Measurements from ENCODE around the gene EIF4E1B. TPM values are rescaled to one million over a fixed set of nuclear protein-coding genes. Genes with fewer than 3 reads are reported as not detected.
A peak's percentile ranks its signal among the peaks of the same experiment; 100 is the strongest.

The EIF4E1B gene
- total RNA-seq, 2 donors from 2014 or later, result not detected

DNA sequence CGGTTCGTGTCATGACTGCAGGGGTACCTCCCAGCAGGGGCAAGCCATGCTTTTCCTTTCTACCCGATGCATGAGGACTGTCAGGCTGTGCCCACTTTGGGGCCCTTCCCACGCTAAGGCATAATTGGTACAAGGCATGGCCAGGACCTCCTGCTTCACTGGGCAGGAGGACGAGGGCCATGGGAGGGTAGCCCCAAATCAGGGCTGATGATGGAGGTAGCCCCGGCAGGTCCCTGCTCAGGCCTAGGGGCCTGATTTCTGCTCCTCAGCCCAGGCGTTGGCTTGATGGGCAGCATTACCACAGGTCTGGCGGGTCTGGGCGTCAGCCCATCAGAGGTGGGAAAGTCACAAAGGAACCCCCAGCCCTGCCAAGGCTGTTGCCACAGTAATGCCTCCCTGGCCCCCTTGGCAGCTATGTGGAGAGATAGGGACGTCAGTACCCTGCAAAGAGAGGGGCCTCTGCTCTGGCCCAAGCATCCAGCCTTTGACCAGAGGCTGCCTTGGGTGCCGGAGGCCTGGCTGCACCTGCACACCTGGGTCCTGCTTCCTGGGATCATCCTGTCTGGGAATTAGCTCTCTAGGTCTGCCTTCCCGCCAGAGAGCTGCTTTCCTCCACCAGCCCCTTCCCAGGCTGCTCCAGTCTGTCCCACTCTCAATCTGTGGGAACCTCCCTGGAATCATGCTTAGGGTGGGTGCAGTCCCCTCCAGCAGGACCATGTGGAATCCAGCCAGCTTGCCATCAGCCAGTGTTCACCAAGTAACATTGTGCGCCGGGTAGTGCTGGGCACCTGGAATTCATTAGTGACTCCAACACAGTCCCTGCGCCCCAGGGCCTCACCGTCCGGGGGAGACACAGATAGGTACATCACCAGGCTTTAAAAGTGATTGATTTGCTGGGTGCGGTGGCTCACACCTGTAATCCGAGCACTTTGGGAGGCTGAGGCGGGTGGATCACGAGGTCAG lies 32.2 kb downstream of the EIF4E1B start:
- Mint-ChIP-seq H3K27ac (no peak overlapping the region), H3K9me3 (no peaks in the 10 kb centered on the region), H3K36me3 (no peaks in the 10 kb centered on the region)
- no peak for DNase-seq (ENCODE audit: low spot score in 2 of 2)
- no peak for ATAC-seq

DNA sequence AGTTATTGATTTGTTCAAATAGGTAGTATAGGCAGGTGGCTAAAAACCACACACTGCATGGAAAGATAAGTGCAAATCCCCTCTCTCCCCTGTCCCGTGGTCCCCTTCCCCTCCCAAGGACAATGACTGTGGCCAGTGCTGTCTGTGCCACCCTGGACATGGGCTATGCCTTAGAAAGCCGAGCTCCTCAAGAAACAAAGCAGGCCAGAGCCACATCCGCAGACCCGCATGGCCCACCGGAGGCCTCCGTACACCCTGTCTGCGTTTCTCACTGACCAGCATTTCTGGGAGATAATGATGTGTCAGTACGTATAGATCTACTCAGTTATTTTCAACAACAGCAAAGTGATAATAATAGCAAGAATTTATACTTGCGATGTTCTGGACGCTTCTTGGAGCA lies 33.1 kb downstream of the EIF4E1B start:
- H3K36me3 Mint-ChIP-seq, result no peaks in the 10 kb centered on the region
- no peaks in the 10 kb centered on the region for H3K9me3 Mint-ChIP-seq
- ATAC-seq (no peak), DNase-seq (ENCODE audit: low spot score in 2 of 2) (no peak)
- H3K27ac Mint-ChIP-seq, result no peak overlapping the region

DNA sequence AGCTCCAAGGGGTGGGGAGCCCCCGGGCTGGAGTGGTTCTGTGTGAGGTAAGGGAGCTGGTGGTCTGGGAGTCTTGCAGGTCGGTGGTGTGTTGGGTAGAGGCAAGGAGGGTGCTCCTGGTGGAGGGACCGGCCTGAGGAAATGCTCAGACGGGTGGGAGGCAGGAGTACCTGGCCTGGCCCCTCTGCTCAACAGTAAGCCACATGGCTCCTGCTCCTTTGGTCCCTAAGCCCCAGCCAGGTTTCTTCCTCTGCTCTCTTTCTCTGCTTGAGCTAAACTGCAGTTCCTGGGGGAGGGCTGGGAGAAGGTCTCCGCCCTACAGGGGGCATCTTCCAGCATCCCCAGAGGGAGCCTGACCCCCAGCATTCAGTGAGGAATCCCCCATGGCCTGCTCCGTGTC lies 34.0 kb downstream of the EIF4E1B start:
- H3K27ac Mint-ChIP-seq, result no peak overlapping the region
- no peak for ATAC-seq

DNA sequence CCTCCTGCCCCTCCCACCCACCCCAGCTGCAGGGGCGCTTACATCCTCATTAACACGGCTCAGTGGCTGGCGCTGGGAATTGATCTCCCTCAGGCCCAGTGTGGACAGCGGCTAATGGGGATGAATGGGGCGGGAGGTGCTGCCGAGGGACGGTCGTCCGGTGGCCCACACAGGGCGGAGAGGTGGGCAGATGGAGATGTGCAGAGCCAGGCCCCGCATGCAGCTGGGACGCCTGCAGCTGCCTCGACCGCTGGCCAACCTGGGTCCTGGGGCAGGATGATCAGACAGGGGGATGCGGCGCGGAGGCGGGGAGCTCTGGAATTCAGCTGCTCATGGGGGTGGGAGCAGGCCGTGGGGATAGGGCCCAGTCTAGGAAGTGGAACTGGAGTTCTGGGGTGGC lies 34.4 kb downstream of the EIF4E1B start:
- no peaks in the 10 kb centered on the region for H3K9me3 Mint-ChIP-seq
- no peaks in the 10 kb centered on the region for H3K36me3 Mint-ChIP-seq
- DNase-seq (ENCODE audit: low spot score in 2 of 2), result no peak
- no peak overlapping the region for H3K27ac Mint-ChIP-seq
- ATAC-seq, result no peak

More for the DNA sequence above, 34.0 kb downstream of the EIF4E1B start:
- Mint-ChIP-seq H3K36me3 (no peaks in the 10 kb centered on the region), H3K9me3 (no peaks in the 10 kb centered on the region)
- no peak for DNase-seq (ENCODE audit: low spot score in 2 of 2)

DNA sequence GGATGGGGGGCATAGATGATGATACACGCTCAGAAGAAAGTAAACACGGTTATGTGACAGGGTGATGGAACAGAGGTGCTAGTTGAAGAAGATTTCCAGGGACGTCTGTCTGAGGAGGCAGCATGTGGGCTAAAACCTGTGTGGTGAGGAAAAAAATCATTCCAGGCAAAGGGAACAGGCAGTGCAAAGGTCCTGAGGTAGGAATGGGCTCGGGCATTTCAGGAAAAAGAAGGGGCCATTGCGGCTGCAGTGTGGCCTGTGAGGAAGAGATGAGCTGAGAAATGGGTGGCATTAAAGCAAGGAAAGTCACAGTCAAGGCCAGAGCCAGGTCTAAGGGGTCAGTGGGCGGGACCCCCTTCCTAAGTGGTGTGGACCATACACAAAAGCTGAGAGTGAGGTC lies 35.0 kb downstream of the EIF4E1B start:
- H3K9me3 Mint-ChIP-seq, result no peaks in the 10 kb centered on the region
- ATAC-seq, result no peak
- DNase-seq (ENCODE audit: low spot score in 2 of 2), result no peak
- no peak overlapping the region for H3K27ac Mint-ChIP-seq
- H3K36me3 Mint-ChIP-seq, result no peaks in the 10 kb centered on the region

DNA sequence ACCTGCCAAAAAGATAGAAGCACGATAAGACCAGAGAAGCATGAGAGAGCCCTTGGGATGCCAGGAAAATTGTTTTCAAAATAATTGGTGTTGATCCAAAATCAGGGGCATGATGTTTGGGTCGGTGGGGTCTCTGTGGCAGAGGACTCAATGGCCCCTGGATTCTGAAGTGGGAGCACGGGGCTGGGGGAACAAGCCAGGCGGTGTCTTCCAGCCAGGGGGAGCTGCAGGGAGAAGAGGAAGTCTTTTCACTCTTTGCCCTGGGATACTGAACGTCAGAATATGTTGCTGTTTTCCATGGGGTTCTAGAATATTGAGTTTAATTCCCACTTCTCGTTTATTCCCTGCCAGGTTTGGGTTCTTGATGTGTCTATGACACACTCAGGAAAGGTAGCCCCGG lies 37.2 kb downstream of the EIF4E1B start:
- Mint-ChIP-seq H3K9me3 (no peaks in the 10 kb centered on the region), H3K27ac (no peak overlapping the region), H3K36me3 (no peaks in the 10 kb centered on the region)
- DNase-seq (ENCODE audit: low spot score in 2 of 2), result no peak
- no peak for ATAC-seq

DNA sequence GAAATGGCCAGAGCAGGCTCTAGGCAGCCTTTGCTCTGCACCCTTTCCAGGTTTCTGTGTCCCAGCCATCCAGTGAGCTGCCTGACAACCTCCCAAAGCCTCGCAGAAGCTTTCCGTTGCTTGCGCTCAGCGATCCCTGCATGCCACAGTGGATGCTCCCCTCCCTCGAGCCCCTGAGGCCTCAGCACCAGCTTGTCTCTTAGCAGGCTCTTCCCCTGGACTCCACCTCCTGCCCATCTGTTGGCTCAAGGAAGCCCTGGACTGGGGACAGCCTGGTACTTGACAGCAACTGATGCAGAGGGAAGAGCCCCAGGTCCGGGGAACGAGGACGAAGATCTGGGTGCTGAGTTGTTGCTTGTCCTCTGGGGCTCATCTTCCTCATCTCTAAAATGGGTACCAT lies 40.0 kb downstream of the EIF4E1B start:
- no peaks in the 10 kb centered on the region for H3K36me3 Mint-ChIP-seq
- no peak for ATAC-seq
- H3K27ac Mint-ChIP-seq, result no peak overlapping the region
- DNase-seq (ENCODE audit: low spot score in 2 of 2), result no peak
- no peaks in the 10 kb centered on the region for H3K9me3 Mint-ChIP-seq

DNA sequence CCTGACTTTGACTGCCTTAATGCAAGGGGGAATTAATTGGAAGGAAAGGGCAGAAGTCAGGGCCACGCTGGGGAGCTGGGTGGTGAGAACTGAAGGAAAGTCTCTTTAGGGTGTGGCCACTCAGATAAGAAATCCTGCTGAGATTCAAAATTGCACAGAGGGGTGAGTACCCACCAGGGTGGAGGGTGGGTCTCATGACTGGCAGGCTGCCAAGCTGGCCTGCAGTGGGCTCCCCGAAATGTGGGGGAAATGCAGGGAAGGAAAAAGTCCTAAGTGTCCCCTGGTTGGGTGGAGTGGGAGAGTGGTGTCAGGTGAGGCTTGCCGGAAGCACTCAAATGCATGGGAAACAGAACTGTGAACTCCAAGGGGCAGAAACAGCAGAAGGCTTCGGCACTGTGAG lies 40.9 kb downstream of the EIF4E1B start:
- peak overlapping the region in 1 of 2 donors; percentile 17 for H3K27ac Mint-ChIP-seq
- ATAC-seq (no peak), DNase-seq (ENCODE audit: low spot score in 2 of 2) (no peak)
- H3K36me3 Mint-ChIP-seq, result no peaks in the 10 kb centered on the region
- no peaks in the 10 kb centered on the region for H3K9me3 Mint-ChIP-seq

DNA sequence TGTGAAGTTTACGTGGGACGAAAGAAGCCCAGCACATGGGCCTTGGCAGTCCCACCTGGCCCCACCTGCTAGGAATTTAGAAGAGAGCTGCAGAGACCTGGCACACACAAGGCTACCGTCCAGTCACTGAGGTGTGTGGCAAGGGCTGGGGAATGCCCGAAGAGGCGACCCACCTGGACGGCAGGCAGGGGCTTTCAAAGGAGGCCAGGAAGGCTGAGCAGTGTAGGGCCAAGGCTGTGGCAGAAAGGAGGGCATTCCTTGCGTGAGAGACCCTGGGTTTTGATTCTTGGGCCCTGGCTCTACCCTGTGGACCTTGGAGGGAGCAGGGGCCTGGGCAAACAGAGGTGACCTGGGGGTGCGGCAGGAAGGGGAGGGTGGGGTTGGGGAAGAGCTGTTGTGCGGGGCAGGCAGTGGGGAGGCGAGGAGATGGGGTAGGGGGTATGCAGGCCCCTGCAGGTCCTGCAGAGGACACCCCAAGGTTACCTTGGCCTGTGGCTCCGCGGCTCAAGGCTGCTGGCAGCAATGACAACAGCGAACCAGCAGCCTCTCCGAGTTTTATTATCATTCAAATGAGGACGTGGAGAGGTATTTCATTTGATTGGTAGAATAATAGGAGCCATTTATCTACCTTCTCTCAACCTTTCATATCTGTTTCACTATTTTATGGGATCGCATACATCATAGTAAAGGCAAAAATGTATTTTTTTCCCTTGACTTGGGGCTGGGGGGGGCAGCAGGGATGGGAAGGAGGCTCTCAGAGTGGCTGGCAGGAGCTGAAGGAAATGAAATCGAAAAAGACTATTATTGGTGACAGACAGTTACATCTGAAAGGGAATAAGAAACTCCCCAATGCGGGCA lies 41.6 kb downstream of the EIF4E1B start:
- no peak for DNase-seq (ENCODE audit: low spot score in 2 of 2)
- no peak for ATAC-seq
- H3K9me3 Mint-ChIP-seq, result no peaks in the 10 kb centered on the region
- no peak overlapping the region for H3K27ac Mint-ChIP-seq
- H3K36me3 Mint-ChIP-seq, result no peaks in the 10 kb centered on the region

DNA sequence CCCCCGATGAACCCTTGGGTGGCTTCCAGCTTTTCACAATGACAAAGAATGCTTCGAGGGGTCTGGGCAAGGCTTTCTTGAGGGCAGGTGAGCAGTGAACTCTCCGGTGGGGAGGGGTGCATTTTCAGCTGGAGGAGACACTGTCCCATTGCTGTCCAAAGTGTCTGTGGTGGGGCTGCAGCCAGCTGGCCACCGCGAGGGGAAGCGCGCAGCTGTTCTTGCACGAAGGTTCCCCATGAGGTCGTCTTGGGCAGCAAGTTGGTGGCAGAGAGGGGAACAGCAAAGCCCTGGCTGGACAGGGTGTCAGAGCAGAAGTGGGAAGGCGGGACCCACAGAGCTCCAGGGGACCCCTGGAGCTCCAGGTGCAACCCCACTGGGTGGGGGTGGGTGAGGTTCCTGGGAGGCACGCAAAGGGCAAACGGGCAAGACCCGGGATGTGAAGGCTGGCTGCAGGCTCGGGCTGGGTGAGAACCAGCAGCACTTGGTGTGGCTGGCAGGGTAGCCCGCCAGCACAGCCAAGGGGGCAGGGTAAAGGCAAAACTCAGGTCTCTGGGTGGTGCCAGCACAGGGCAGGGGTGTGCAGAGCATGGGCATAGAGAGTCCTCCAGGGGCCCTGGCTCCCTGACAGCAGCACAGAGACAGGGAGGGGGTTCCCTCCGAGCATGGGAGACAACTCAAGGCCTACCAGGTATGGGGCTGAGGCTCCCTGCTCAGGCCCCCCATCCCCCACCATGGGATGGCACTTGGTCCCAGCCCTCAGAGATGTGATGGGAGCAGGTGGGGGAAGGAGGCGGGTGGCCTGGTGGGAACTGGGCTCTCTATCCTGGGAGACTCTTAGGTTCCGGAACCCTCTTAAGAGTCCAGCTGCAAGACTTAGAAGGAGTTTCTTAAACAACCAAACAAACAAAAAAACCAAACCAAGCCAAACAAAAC lies 43.4 kb downstream of the EIF4E1B start:
- no peak for DNase-seq (ENCODE audit: low spot score in 2 of 2)
- H3K9me3 Mint-ChIP-seq, result no peaks in the 10 kb centered on the region

DNA sequence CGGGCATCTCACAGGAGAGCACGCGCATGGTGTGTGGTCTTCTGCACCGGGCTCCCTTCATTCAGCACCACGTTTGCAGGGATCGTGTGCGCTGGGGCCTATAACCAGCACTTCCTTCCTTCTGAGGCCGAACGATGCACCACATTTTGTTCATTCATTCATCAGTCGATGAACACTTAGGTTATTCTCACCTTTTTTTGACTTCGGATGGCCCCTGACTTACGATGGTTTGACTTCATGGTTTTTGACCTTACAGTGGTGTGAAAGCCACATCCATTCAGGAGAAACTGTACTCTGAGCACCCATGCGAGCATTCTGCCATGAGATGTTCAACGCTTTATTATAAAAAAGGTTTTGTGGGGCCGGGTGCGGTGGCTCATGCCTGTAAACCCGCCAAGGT lies 44.3 kb downstream of the EIF4E1B start:
- Mint-ChIP-seq H3K27ac (no peak overlapping the region), H3K9me3 (no peaks in the 10 kb centered on the region), H3K36me3 (no peaks in the 10 kb centered on the region)
- no peak for DNase-seq (ENCODE audit: low spot score in 2 of 2)
- no peak for ATAC-seq

More for the DNA sequence above, 43.4 kb downstream of the EIF4E1B start:
- Mint-ChIP-seq H3K27ac (peak overlapping the region in 1 of 2 donors; percentile 68), H3K36me3 (no peaks in the 10 kb centered on the region)
- ATAC-seq, result no peak

DNA sequence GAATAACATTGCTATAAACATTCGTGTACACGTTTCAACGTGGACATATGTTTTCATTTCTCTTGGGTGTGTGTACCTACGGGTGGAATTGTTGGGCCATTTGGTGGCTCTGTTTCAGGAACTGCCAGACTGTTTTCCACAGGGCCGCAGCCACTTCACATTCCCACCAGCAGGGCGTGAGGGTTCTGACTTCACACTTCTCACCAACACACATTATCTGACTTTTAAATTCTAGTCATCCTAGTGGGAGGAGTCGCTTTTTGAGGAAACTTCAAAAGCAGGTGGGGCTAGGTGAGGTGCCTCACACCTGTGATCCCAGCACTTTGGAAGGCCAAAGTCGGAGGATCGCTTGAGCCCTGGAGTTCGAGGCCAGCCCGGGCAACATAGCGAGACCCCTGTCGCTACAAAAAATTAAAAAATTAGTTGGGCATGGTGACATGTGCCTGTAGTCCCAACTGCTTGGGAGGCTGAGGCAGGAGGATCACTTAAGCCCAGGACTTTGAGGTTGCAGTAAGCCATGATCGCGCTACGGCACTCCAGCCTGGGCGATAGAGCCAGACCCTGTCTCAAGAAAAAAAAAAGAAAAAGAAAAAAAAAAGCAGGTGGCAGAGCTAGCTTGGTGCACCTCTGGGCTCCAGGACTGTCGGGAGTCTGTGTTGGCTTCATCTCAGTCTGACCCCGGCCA lies 45.3 kb downstream of the EIF4E1B start:
- Mint-ChIP-seq H3K9me3 (no peaks in the 10 kb centered on the region), H3K36me3 (no peaks in the 10 kb centered on the region), H3K27ac (no peak overlapping the region)
- DNase-seq (ENCODE audit: low spot score in 2 of 2), result no peak
- ATAC-seq, result no peak

DNA sequence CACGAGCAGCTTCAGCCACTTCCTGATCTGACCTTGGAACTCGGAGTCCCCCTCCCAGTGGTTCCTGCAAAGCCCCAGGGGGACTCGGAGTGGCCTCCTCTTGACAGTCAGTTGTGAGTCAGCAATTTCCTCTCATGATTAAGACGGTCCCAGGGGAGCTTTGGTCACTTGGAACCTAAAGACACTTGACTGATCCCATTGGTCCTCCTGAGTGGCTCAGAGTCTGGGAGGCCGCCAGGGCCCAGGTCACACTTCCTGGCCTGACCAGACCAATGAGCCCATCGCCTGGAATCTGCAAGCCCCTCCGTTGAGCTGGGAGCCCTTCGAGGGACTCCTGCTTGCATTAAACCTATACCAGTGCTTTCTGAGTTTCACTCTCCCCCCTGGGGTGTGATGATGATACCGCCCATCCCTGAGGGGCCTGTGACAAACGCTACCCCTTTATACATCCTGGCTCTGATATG lies 45.9 kb downstream of the EIF4E1B start:
- Mint-ChIP-seq H3K27ac (no peak overlapping the region), H3K36me3 (no peaks in the 10 kb centered on the region), H3K9me3 (no peaks in the 10 kb centered on the region)
- DNase-seq (ENCODE audit: low spot score in 2 of 2) (no peak), ATAC-seq (no peak)

DNA sequence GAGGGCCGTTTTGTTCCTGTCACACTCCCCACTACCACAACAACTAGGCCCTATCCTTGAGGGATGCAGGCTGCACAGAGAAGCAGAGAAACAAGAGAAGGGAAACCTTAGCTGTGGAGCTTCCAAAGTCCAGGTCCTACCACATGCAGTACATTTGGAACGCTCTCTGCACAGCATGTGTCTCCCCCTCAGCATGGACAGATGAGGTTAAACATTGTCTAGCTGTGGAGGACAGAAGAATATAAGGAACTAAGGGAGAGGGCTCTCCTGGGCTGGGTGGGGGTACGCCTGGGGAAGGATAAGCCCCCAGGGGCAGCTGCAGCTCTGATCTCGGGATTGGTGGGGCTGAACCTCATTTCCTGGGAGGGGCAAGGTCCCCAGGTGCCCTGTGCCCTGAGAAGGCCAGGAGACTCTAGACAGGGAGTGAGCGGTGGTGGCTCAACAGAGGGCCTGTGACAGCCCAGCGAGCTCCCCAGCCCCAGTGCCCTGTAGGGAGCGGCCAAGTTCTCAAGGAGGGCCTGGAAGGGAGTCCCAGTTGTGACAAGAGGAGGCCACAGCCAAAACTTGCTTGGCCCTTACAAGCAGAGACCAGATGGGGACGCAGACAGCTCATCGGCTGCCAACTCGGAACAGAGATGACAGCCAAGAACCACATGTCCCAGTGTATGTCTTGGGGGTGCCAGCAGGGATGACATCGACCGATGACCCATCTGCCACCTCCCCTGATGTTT lies 46.9 kb downstream of the EIF4E1B start:
- Mint-ChIP-seq H3K36me3 (no peaks in the 10 kb centered on the region), H3K9me3 (no peaks in the 10 kb centered on the region), H3K27ac (peak overlapping the region in 1 of 2 donors; percentile 7)
- ATAC-seq (no peak), DNase-seq (ENCODE audit: low spot score in 2 of 2) (no peak)

DNA sequence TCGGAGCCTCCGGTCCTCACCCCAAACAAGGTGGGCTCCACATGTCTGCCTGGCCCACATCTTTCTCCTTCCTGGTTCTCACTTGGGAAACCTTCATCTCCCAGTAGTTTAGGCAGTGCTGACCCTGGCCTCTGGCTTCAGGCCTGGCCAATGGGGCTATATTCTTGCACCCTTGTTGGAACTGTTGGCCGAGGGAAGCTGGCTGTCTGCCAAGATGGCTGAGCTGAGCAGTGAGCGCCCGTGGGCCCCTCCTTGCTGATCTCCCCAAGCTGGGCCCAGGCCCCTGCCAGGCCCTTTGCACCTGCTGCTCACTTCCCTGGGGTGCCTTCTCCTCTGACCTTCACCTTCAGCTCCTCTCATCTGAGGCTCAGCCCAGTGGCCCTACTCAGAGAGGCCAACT lies 48.1 kb downstream of the EIF4E1B start:
- DNase-seq (ENCODE audit: low spot score in 2 of 2), result no peak
- H3K27ac Mint-ChIP-seq, result no peak overlapping the region
- no peak for ATAC-seq
- peaks cover 0 to 1% of the 10 kb centered on the region in 2 donors for H3K36me3 Mint-ChIP-seq
- no peaks in the 10 kb centered on the region for H3K9me3 Mint-ChIP-seq

All from activated naive CD4-positive, alpha-beta T cell treated with anti-CD3 and anti-CD28 coated beads, Interleukin-2, amount 50 U/mL, for 72 hours (primary cell).